Activated CD8-positive, alpha-beta memory T cell treated with anti-CD3 and anti-CD28 coated beads, Interleukin-2, amount 10 ng/mL, durations not matched to agents 7 days and 5 days (primary cell): ENCODE measurements around the gene TRIM38. TPM values are rescaled to one million over a fixed set of nuclear protein-coding genes. Genes with fewer than 3 reads are reported as not detected.
A peak's percentile ranks its signal among the peaks of the same experiment; 100 is the strongest.
"Not testable (repeated sequence)": the region's sequence is repeated elsewhere in the genome, so short reads cannot be mapped to it uniquely, and the experiment has no call there.

Experiments
- ATAC-seq: fragments of 150-1000 bp; cut with Tn5 transposase; one replicate; pipeline ENCODE4 v1.10.0; 2021; ENCODE audit warnings: moderate library complexity
- CTCF ChIA-PET: fragments of 350-600 bp; sonication (Branson Sonifier 250); formaldehyde crosslinking; loops from one replicate; lab custom pipeline; 2021; ENCODE audit warnings: antibody characterized with exemption; lab: Charles Lee
- DNase-seq: peaks from one replicate; pipeline ENCODE4 v3.0.0-alpha.2; 2020
- H3K27ac Mint-ChIP-seq: one replicate; pipeline ENCODE4 v1.8.0; 2021; ENCODE audit warnings: mild to moderate bottlenecking, mixed read lengths
- H3K27me3 Mint-ChIP-seq: one replicate; pipeline ENCODE4 v1.8.0; 2021; ENCODE audit warnings: mixed read lengths
- H3K36me3 Mint-ChIP-seq: one replicate; pipeline ENCODE4 v1.8.0; 2021; ENCODE audit warnings: mild to moderate bottlenecking, mixed read lengths
- H3K4me1 Mint-ChIP-seq: one replicate; pipeline ENCODE4 v1.8.0; 2021; ENCODE audit warnings: mixed read lengths
- H3K4me3 Mint-ChIP-seq: one replicate; pipeline ENCODE4 v1.8.0; 2021; ENCODE audit warnings: mild to moderate bottlenecking, moderate library complexity, mixed read lengths
- H3K9me3 Mint-ChIP-seq: one replicate; pipeline ENCODE4 v1.8.0; 2022; ENCODE audit warnings: low read depth, mixed read lengths
- total RNA-seq, 2 experiments: library from RNA; stranded (reverse); gene quantifications; one replicate each; pipeline ENCODE4 v1.2.3, GENCODE V29; 2021

Gene TRIM38
- total RNA-seq, 2 experiments from 2014 or later: 19.0 to 28.2 TPM

DNA sequence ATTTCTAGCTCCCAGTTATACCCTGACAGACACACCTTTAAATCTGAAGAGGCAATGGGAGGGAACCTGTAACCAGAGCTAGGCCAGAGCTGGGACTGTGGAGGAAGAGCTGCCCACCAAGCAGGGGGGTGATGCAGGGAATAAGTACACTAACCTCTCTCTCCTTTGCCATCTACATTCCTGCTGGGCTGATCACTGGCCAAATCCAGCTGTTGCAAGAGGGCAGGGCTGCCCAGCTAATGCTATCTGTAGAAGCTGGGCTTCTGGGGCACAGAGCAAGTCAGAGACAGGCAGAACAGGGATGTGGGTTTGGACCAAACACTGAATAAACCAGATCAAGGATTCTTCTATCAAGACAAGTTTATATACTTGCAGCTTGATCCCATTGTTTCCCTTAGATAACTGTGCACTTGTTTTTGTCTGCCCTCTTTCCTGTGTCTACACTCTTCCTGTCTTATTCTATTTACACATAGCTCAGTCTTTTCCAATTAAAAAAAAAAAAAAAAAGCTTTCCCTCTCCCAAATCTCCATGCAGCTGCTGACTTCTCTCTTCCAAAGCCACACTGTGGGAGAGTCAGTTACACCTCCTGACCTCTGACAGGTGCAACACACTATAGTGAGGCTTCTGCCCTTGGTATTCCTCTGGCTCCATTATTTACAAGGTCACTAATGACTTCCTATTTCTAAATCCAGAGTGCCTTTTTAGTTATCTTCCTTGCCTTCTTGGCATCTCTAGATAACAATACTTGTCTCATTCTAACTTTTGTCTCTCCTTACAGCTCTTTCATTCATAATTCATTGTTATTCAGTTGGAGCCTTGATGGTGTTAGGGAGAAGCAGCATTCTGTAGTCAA lies 43.7 kb downstream of the TRIM38 start:
- Mint-ChIP-seq H3K9me3 (no peaks in the 10 kb centered on the region), H3K4me1 (no peaks in the 10 kb centered on the region), H3K4me3 (no peak overlapping the region), H3K27ac (no peak overlapping the region), H3K36me3 (peaks cover under 1% of the 10 kb centered on the region), H3K27me3 (no peaks in the 10 kb centered on the region)
- DNase-seq: no peak
- no peak for ATAC-seq
- CTCF ChIA-PET: interaction anchor here (1.1 to 10.8 kb wide), 3 partner anchors 11 to 14 kb away, joined by 3 to 125 read pairs (median 10); a partner anchor contains a TSS

GRCh38 chr6:26006940-26007305 lies 44.3 kb downstream of the TRIM38 start:
- not testable (repeated sequence) for H3K27ac Mint-ChIP-seq, H3K9me3 Mint-ChIP-seq, H3K4me3 Mint-ChIP-seq, DNase-seq, H3K4me1 Mint-ChIP-seq, ATAC-seq, H3K36me3 Mint-ChIP-seq, H3K27me3 Mint-ChIP-seq
- CTCF ChIA-PET: interaction anchor here (2.2 to 10.8 kb wide), 2 partner anchors 11 to 13 kb away, joined by 10 to 125 read pairs; a partner anchor contains a TSS

GRCh38 chr6:26008470-26008869 lies 45.9 kb downstream of the TRIM38 start:
- CTCF ChIA-PET: interaction anchor here (10.8 kb wide), 1 partner anchor 15 kb away, joined by 125 read pairs; no protein-coding TSS in a partner anchor
- ATAC-seq (no peak), DNase-seq (no peak)
- Mint-ChIP-seq H3K36me3 (no peaks in the 10 kb centered on the region), H3K27me3 (no peaks in the 10 kb centered on the region), H3K9me3 (no peaks in the 10 kb centered on the region), H3K4me1 (no peaks in the 10 kb centered on the region), H3K4me3 (no peak overlapping the region), H3K27ac (no peak overlapping the region)

DNA sequence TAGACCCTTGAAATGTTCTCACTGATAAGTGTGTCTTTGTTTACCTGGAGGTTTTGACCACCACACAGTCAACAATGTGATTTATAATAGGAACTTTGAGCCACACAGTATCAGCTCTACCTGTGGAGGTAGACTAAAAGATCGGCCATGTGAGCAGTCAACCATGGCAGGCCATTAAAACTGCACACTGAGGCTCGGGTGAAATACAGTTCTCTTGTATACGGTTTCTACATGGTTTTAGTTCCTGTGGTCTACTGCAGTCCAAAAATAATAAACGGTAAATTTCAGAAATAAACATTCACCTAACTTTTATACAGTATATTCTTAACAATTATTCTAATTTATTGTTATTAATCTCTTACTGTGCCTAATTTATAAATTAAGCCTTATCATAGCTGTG lies 47.2 kb downstream of the TRIM38 start:
- DNase-seq: no peak
- Mint-ChIP-seq H3K27ac (no peak overlapping the region), H3K27me3 (no peaks in the 10 kb centered on the region), H3K36me3 (no peaks in the 10 kb centered on the region), H3K4me3 (no peak overlapping the region), H3K4me1 (no peaks in the 10 kb centered on the region), H3K9me3 (no peaks in the 10 kb centered on the region)
- CTCF ChIA-PET: interaction anchor here (2.0 to 10.8 kb wide), 2 partner anchors 10 to 16 kb away, joined by 8 to 125 read pairs; a partner anchor contains a TSS
- no peak for ATAC-seq

GRCh38 chr6:26012061-26012460 lies 49.5 kb downstream of the TRIM38 start:
- ATAC-seq (no peak), DNase-seq (no peak)
- Mint-ChIP-seq H3K9me3 (no peaks in the 10 kb centered on the region), H3K27me3 (no peaks in the 10 kb centered on the region), H3K4me3 (no peak overlapping the region), H3K4me1 (peaks cover 4% of the 10 kb centered on the region), H3K36me3 (no peaks in the 10 kb centered on the region), H3K27ac (no peak overlapping the region)
- CTCF ChIA-PET: interaction anchor here (0.6 to 2.0 kb wide), 3 partner anchors 9 to 20 kb away, joined by 3 to 10 read pairs (median 6); no protein-coding TSS in a partner anchor

- H3K4me3 Mint-ChIP-seq: not testable (repeated sequence)
- CTCF ChIA-PET: interaction anchor here (9.3 kb wide), 1 partner anchor 21 kb away, joined by 78 read pairs; no protein-coding TSS in a partner anchor
Measured at GRCh38 chr6:26014386-26014785, 51.8 kb downstream of the TRIM38 start.

DNA sequence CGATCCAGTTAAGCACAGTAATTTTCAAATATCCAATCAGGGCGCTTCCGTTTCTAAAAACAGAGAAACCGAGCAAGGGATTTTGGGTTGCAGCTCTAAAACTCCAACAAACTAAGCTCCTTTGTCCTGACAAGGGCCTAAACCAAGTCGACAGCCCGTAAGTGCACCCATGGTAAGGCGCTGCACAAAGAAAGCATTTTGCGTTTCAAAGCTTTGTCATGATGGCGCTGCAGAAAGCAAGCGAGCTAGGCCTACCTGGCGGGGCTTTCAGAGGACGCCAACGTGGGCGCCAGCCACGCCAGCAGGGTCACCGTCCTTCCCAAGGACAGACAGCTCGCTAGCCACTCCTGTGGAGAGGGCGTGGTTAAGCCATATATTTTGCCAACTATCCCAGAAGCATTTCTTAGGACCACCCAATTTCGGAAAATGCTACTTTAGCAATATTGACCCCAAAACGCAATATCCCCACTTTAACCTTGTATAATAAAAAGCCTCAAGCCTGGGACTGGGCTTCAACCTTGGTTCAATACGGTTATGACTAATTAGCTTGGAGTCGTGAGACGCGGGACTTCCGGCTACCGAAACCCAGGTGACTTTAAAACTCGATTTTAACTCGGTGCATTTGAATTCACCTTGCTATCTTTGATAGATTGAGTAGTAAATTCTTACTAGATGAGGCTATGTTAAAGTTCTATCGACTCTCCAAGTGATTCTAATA lies 53.8 kb downstream of the TRIM38 start:
- H3K36me3 Mint-ChIP-seq: peaks cover 3% of the 10 kb centered on the region
- peak overlapping the region; percentile 8 for H3K4me3 Mint-ChIP-seq
- CTCF ChIA-PET: interaction anchor here (1.2 to 9.3 kb wide), 5 partner anchors 10 to 227 kb away, joined by 3 to 78 read pairs (median 20); a partner anchor contains a TSS
- H3K27me3 Mint-ChIP-seq: no peaks in the 10 kb centered on the region
- ATAC-seq (no peak), DNase-seq (no peak)
- peak overlapping the region; percentile 88 for H3K27ac Mint-ChIP-seq
- peaks cover 26% of the 10 kb centered on the region for H3K4me1 Mint-ChIP-seq
- H3K9me3 Mint-ChIP-seq: no peaks in the 10 kb centered on the region

More at GRCh38 chr6:26014386-26014785, 51.8 kb downstream of the TRIM38 start:
- not testable (repeated sequence) for H3K36me3 Mint-ChIP-seq, H3K27ac Mint-ChIP-seq, H3K27me3 Mint-ChIP-seq, ATAC-seq, DNase-seq, H3K9me3 Mint-ChIP-seq
- H3K4me1 Mint-ChIP-seq: peaks cover 20% of the 10 kb centered on the region

GRCh38 chr6:26016963-26017631 lies 54.5 kb downstream of the TRIM38 start:
- no peak for ATAC-seq

GRCh38 chr6:26017632-26017966 lies 55.0 kb downstream of the TRIM38 start:
- peaks cover 3% of the 10 kb centered on the region for H3K36me3 Mint-ChIP-seq
- peak; percentile 8 for ATAC-seq
- CTCF ChIA-PET: interaction anchor here (0.6 to 9.3 kb wide), 10 partner anchors 9 to 229 kb away, joined by 3 to 78 read pairs (median 4); partner anchors contain the start of gene TRIM38

More at GRCh38 chr6:26016963-26017631, 54.5 kb downstream of the TRIM38 start:
- Mint-ChIP-seq H3K4me1 (peaks cover 32% of the 10 kb centered on the region), H3K36me3 (peaks cover 3% of the 10 kb centered on the region), H3K27ac (peak overlapping the region; percentile 88), H3K4me3 (peak overlapping the region; percentile 59), H3K9me3 (no peaks in the 10 kb centered on the region), H3K27me3 (no peaks in the 10 kb centered on the region)
- no peak for DNase-seq
- CTCF ChIA-PET: interaction anchor here (0.6 to 9.3 kb wide), 10 partner anchors 10 to 228 kb away, joined by 3 to 78 read pairs (median 4); partner anchors contain the start of gene TRIM38

GRCh38 chr6:26019261-26019830 lies 56.7 kb downstream of the TRIM38 start:
- Mint-ChIP-seq H3K27ac (peak overlapping the region; percentile 100), H3K27me3 (no peaks in the 10 kb centered on the region), H3K4me1 (peaks cover 51% of the 10 kb centered on the region), H3K36me3 (peaks cover 3% of the 10 kb centered on the region), H3K4me3 (no peak overlapping the region), H3K9me3 (no peaks in the 10 kb centered on the region)
- CTCF ChIA-PET: interaction anchor here (1.2 to 9.3 kb wide), 6 partner anchors 9 to 26 kb away, joined by 3 to 78 read pairs (median 6); a partner anchor contains a TSS
- no peak for DNase-seq
- no peak for ATAC-seq

More at GRCh38 chr6:26017632-26017966, 55.0 kb downstream of the TRIM38 start:
- H3K4me3 Mint-ChIP-seq: peak overlapping the region; percentile 59
- H3K27me3 Mint-ChIP-seq: no peaks in the 10 kb centered on the region
- H3K4me1 Mint-ChIP-seq: peaks cover 37% of the 10 kb centered on the region
- peak overlapping the region; percentile 88 for H3K27ac Mint-ChIP-seq
- DNase-seq: peak; percentile 87
- no peaks in the 10 kb centered on the region for H3K9me3 Mint-ChIP-seq

DNA sequence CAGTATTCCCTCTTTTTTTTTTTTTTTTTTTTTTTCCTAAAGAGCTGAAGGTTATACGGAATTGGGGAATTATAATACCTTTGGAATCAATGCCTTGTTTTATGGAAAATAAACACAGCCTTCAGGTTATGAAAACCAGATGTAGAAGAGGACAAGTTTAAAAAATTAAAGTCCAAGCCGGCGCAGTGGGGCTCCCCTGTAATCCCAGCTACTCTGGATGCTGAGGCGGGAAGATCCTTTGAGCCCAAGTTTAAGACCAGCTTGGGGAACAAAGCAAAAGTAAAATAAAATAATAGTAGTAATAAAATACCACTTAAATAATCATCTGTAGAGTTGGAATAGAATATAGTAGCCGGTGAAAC lies 57.3 kb downstream of the TRIM38 start:
- H3K4me1 Mint-ChIP-seq: peaks cover 57% of the 10 kb centered on the region
- no peaks in the 10 kb centered on the region for H3K9me3 Mint-ChIP-seq
- H3K36me3 Mint-ChIP-seq: peaks cover 3% of the 10 kb centered on the region
- no peaks in the 10 kb centered on the region for H3K27me3 Mint-ChIP-seq
- ATAC-seq (no peak), DNase-seq (no peak)
- peak overlapping the region; percentile 90 for H3K4me3 Mint-ChIP-seq
- CTCF ChIA-PET: interaction anchor here (0.7 to 9.3 kb wide), 9 partner anchors 9 to 1696 kb away, joined by 3 to 78 read pairs (median 5); partner anchors contain the start of gene TRIM38
- peak overlapping the region; percentile 100 for H3K27ac Mint-ChIP-seq

DNA sequence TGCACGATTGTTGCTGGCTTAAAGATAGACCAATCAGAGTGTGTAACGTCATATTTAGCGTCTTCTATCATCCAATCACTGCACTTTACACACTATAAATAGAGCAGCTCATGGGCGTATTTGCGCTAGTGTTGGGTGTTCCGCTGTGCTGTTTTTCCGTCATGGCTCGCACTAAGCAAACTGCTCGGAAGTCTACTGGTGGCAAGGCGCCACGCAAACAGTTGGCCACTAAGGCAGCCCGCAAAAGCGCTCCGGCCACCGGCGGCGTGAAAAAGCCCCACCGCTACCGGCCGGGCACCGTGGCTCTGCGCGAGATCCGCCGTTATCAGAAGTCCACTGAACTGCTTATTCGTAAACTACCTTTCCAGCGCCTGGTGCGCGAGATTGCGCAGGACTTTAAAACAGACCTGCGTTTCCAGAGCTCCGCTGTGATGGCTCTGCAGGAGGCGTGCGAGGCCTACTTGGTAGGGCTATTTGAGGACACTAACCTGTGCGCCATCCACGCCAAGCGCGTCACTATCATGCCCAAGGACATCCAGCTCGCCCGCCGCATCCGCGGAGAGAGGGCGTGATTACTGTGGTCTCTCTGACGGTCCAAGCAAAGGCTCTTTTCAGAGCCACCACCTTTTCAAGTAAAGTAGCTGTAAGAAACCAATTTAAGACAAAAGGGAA lies 57.9 kb downstream of the TRIM38 start:
- peak; percentile 89 for DNase-seq
- Mint-ChIP-seq H3K36me3 (peaks cover 3% of the 10 kb centered on the region), H3K27me3 (no peaks in the 10 kb centered on the region), H3K9me3 (no peaks in the 10 kb centered on the region), H3K27ac (peak overlapping the region; percentile 100), H3K4me1 (peaks cover 61% of the 10 kb centered on the region), H3K4me3 (peak overlapping the region; percentile 90)
- CTCF ChIA-PET: interaction anchor here (0.7 to 9.3 kb wide), 12 partner anchors 10 to 1695 kb away, joined by 3 to 78 read pairs (median 6); partner anchors contain the start of gene TRIM38
- peak; percentile 58 for ATAC-seq
